Neural cell (in vitro differentiated cells): ENCODE data around the gene PTGIS. TPM values are rescaled to one million over a fixed set of nuclear protein-coding genes. Genes with fewer than 3 reads are reported as not detected.
A peak's percentile ranks its signal among the peaks of the same experiment; 100 is the strongest.

Source experiments
- H2AFZ ChIP-seq: fragments of 200-600, 300-800 bp; sonication (generic), shearing (Covaris generic); 2 replicates; pipeline ENCODE4 v1.6.0; 2014; ENCODE audit warnings: low read depth, mild to moderate bottlenecking, antibody characterized with exemption, low read length, moderate library complexity
- H3F3A ChIP-seq: fragments of 200-600 bp; shearing (Covaris generic); 2 replicates; pipeline ENCODE4 v1.6.1; 2016; ENCODE audit warnings: mild to moderate bottlenecking, moderate library complexity, mixed read lengths, antibody characterized with exemption, low read length; ENCODE audit not compliant: insufficient read depth, poor library complexity, severe bottlenecking
- H3K27ac ChIP-seq: fragments of 200-600, 300-800 bp; sonication (generic), shearing (Covaris generic); 2 replicates; pipeline ENCODE4 v1.5.1; 2014; ENCODE audit warnings: mild to moderate bottlenecking, low read length, moderate library complexity
- H3K27me3 ChIP-seq: fragments of 300-800, 200-600 bp; sonication (generic), shearing (Covaris generic); 2 replicates; pipeline ENCODE4 v1.6.0; 2014; ENCODE audit warnings: mild to moderate bottlenecking, low read depth, low read length, moderate library complexity; ENCODE audit not compliant: insufficient read depth
- H3K36me3 ChIP-seq: fragments of 300-800, 200-600 bp; sonication (generic), shearing (Covaris generic); 2 replicates; pipeline ENCODE4 v1.5.1; 2014; ENCODE audit warnings: mild to moderate bottlenecking, antibody characterized with exemption, low read length, moderate library complexity; ENCODE audit not compliant: insufficient read depth
- H3K4me2 ChIP-seq: fragments of 300-800, 200-600 bp; sonication (generic), shearing (Covaris generic); 2 replicates; pipeline ENCODE4 v1.6.0; 2014; ENCODE audit warnings: mild to moderate bottlenecking, low read length
- H3K4me3 ChIP-seq: fragments of 300-800, 200-600 bp; sonication (generic), shearing (Covaris generic); 2 replicates; pipeline ENCODE4 v1.5.1; 2014; ENCODE audit warnings: mild to moderate bottlenecking, low read length, moderate library complexity
- H3K79me2 ChIP-seq: fragments of 200-600 bp; shearing (Covaris generic); replicated peaks from 2 replicates; pipeline ENCODE4 v1.6.0; 2014; ENCODE audit warnings: mild to moderate bottlenecking, low read length, moderate library complexity; ENCODE audit not compliant: insufficient read depth
- H3K9ac ChIP-seq: fragments of 300-800, 200-600 bp; sonication (generic), shearing (Covaris generic); 2 replicates; pipeline ENCODE4 v1.6.1; 2016; ENCODE audit warnings: mild to moderate bottlenecking, low read length, mixed read lengths
- H3K9me2 ChIP-seq: fragments of 200-600 bp; shearing (Covaris generic); 2 replicates; pipeline ENCODE4 v1.6.1; 2016; ENCODE audit warnings: mild to moderate bottlenecking, low read length, mixed read lengths; ENCODE audit not compliant: insufficient read depth
- H3K9me3 ChIP-seq: fragments of 200-600, 300-800 bp; sonication (generic), shearing (Covaris generic); 2 replicates; pipeline ENCODE4 v1.6.1; 2016; ENCODE audit warnings: mild to moderate bottlenecking, mixed run types, low read length, moderate library complexity, mixed read lengths
- H4K20me1 ChIP-seq: fragments of 200-600 bp; shearing (Covaris generic); 2 replicates; pipeline ENCODE4 v1.6.1; 2016; ENCODE audit warnings: mild to moderate bottlenecking, mixed run types; ENCODE audit not compliant: insufficient read depth
- EP300 ChIP-seq: fragments of 450-650 bp; conservative IDR thresholded peaks from 2 replicates; pipeline ENCODE4 v1.6.1; 2014; ENCODE audit warnings: antibody characterized with exemption, mild to moderate bottlenecking, moderate library complexity; ENCODE audit not compliant: poor library complexity, severe bottlenecking
- EZH2 ChIP-seq: fragments of 200-600, 300-800 bp; shearing (Covaris generic), sonication (generic); IDR thresholded peaks from 2 replicates; pipeline ENCODE4 v1.6.1; 2014; ENCODE audit warnings: antibody characterized with exemption, low read length, borderline replicate concordance, mild to moderate bottlenecking; ENCODE audit not compliant: insufficient read depth, poor library complexity, severe bottlenecking
- MXI1 ChIP-seq: fragments of 450-650 bp; conservative IDR thresholded peaks from 2 replicates; pipeline ENCODE4 v1.6.1; 2014; ENCODE audit warnings: antibody characterized with exemption, mild to moderate bottlenecking; ENCODE audit not compliant: poor library complexity, severe bottlenecking
- POLR2AphosphoS5 ChIP-seq: IDR thresholded peaks from 2 replicates; pipeline ENCODE4 v1.6.1; 2012
- RAD21 ChIP-seq: fragments of 450-650 bp; conservative IDR thresholded peaks from 2 replicates; pipeline ENCODE4 v1.6.1; 2014; ENCODE audit warnings: antibody characterized with exemption, mild to moderate bottlenecking, moderate library complexity
- SMC3 ChIP-seq: fragments of 450-650 bp; conservative IDR thresholded peaks from 2 replicates; pipeline ENCODE4 v1.6.1; 2014; ENCODE audit warnings: antibody characterized with exemption, mild to moderate bottlenecking, moderate library complexity; ENCODE audit not compliant: poor library complexity
- TAF1 ChIP-seq: IDR thresholded peaks from 2 replicates; pipeline ENCODE4 v1.6.1; 2012; ENCODE audit warnings: low read depth
- polyA plus RNA-seq: library from polyadenylated mRNA; depleted of rRNA; stranded (reverse); fragments of >200 nt; gene quantifications from 2 replicates; pipeline ENCODE4 v1.2.3, GENCODE V29; 2014
- TF ChIP-seq, protein P1 (sequence below): fragments of 450-650 bp; IDR thresholded peaks from 2 replicates; pipeline ENCODE4 v1.5.1; 2014; ENCODE audit warnings: antibody characterized with exemption, mild to moderate bottlenecking, moderate library complexity; ENCODE audit not compliant: poor library complexity, severe bottlenecking
- TF ChIP-seq, protein P2 (sequence below): IDR thresholded peaks from 2 replicates; pipeline ENCODE4 v1.6.1; 2012; ENCODE audit warnings: borderline replicate concordance

PTGIS gene
- polyA plus RNA-seq, 1 donor from 2014 or later, result 3.2 TPM

DNA sequence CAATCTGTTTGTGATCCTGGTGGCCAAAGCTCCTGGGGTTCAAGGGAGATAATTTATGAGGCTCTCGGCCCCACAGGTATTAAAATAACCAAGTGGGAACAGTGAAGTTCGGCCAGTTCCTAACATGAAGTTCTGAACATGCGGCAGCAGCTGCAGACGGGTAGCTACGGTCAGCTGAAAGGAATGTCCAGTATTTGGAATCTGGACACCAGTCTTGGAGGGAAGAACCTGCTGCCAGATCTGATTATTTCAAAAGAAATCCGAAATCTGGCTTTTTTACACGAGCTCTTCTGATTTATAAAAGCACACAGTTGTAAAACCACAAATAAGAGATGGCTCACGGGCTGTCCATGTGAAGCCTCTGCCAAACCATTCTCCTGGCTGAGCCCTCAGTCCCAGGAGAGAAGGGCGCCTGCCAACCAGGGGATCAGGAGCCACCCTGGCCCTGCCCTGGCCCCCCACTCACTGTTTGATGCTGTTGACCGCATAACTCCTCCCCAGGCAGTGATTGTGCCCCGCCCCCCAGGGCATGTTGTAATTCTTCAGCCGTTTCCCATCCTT lies 57.3 kb downstream of the PTGIS start:
- Histone ChIP-seq H3K27ac (no peak overlapping the region), H3K79me2 (no peaks in the 10 kb centered on the region), H3K4me3 (no peak overlapping the region), H3K9me3 (no peaks in the 10 kb centered on the region), H3K9me2 (no peaks in the 10 kb centered on the region), H3K4me2 (no peak overlapping the region), H4K20me1 (no peaks in the 10 kb centered on the region), H3K27me3 (no peaks in the 10 kb centered on the region), H3F3A (no peaks in the 10 kb centered on the region), H2AFZ (no peak overlapping the region), H3K36me3 (no peaks in the 10 kb centered on the region), H3K9ac (no peak overlapping the region)
- no peak for TF ChIP-seq TAF1
- no peak for TF ChIP-seq POLR2AphosphoS5
- TF ChIP-seq MXI1, result no peak
- TF ChIP-seq EP300, result no peak
- no peak for TF ChIP-seq EZH2
- TF ChIP-seq RAD21, result no peak
- TF ChIP-seq SMC3, result no peak
- TF ChIP-seq, protein P1, sequence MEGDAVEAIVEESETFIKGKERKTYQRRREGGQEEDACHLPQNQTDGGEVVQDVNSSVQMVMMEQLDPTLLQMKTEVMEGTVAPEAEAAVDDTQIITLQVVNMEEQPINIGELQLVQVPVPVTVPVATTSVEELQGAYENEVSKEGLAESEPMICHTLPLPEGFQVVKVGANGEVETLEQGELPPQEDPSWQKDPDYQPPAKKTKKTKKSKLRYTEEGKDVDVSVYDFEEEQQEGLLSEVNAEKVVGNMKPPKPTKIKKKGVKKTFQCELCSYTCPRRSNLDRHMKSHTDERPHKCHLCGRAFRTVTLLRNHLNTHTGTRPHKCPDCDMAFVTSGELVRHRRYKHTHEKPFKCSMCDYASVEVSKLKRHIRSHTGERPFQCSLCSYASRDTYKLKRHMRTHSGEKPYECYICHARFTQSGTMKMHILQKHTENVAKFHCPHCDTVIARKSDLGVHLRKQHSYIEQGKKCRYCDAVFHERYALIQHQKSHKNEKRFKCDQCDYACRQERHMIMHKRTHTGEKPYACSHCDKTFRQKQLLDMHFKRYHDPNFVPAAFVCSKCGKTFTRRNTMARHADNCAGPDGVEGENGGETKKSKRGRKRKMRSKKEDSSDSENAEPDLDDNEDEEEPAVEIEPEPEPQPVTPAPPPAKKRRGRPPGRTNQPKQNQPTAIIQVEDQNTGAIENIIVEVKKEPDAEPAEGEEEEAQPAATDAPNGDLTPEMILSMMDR, result no peak
- TF ChIP-seq, protein P2, sequence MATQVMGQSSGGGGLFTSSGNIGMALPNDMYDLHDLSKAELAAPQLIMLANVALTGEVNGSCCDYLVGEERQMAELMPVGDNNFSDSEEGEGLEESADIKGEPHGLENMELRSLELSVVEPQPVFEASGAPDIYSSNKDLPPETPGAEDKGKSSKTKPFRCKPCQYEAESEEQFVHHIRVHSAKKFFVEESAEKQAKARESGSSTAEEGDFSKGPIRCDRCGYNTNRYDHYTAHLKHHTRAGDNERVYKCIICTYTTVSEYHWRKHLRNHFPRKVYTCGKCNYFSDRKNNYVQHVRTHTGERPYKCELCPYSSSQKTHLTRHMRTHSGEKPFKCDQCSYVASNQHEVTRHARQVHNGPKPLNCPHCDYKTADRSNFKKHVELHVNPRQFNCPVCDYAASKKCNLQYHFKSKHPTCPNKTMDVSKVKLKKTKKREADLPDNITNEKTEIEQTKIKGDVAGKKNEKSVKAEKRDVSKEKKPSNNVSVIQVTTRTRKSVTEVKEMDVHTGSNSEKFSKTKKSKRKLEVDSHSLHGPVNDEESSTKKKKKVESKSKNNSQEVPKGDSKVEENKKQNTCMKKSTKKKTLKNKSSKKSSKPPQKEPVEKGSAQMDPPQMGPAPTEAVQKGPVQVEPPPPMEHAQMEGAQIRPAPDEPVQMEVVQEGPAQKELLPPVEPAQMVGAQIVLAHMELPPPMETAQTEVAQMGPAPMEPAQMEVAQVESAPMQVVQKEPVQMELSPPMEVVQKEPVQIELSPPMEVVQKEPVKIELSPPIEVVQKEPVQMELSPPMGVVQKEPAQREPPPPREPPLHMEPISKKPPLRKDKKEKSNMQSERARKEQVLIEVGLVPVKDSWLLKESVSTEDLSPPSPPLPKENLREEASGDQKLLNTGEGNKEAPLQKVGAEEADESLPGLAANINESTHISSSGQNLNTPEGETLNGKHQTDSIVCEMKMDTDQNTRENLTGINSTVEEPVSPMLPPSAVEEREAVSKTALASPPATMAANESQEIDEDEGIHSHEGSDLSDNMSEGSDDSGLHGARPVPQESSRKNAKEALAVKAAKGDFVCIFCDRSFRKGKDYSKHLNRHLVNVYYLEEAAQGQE, result no peak

DNA sequence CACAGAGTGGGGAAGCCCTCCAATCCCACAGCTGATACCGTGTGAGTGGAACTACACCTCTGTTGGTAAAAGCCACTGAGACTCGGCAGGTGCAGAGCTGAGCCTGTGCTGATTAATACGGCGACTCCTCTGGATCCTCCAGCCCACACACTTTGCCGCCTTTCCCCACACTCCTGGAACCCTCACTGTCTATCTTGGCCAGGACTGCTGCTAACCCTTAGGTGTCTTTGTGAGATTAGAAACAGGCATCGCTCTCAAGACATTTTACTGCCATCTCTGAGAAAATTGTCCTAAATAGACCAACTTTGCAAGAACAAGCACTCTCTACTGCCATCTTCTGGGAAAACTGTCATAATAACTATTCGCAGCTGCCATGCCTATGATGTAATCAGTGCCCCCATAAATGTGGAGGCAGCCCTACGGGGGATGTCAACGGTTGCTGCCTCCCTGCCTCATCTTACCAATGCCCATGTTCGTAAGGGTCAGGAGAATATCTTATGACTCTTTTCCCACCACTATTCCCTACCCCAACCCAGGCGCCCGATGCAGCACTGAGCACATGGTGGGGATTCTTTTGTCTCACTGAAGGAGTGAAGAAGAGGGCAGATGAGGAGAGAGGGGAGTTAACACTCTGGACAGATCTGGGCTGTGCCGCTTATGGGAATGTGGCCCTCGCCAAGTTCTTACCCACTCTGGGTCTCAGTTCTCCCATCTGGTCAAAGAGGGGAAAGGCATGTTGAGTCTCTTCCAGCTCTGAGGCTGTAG lies 59.3 kb downstream of the PTGIS start:
- peak overlapping the region; percentile 37 for H2AFZ ChIP-seq

More for the DNA sequence above, 59.3 kb downstream of the PTGIS start:
- Histone ChIP-seq H3K27me3 (no peaks in the 10 kb centered on the region), H3K4me3 (no peak overlapping the region), H3K9me2 (no peaks in the 10 kb centered on the region), H4K20me1 (no peaks in the 10 kb centered on the region), H3K27ac (peak overlapping the region; percentile 51), H3K36me3 (no peaks in the 10 kb centered on the region), H3K79me2 (no peaks in the 10 kb centered on the region), H3K9ac (peak overlapping the region; percentile 27), H3K4me2 (no peak overlapping the region), H3K9me3 (no peaks in the 10 kb centered on the region), H3F3A (no peaks in the 10 kb centered on the region)
- TF ChIP-seq EZH2, result no peak
- TF ChIP-seq, protein P2, result no peak
- peak; percentile 90 for TF ChIP-seq RAD21
- TF ChIP-seq, protein P1, result peak; percentile 94
- no peak for TF ChIP-seq POLR2AphosphoS5
- TF ChIP-seq EP300, result no peak
- peak; percentile 95 for TF ChIP-seq SMC3
